Activated T-helper 17 cell treated with anti-CD3 and anti-CD28 coated beads, Interleukin-2, amount 50 U/mL, for 72 hours (primary cell): Measurements from ENCODE around the gene TEKT1. TPM values are rescaled to one million over a fixed set of nuclear protein-coding genes. Genes with fewer than 3 reads are reported as not detected.
"Not testable (repeated sequence)": the region's sequence is repeated elsewhere in the genome, so short reads cannot be mapped to it uniquely, and the experiment has no call there.

Source experiments
- ATAC-seq: fragments of 150-1000 bp; cut with Tn5 transposase; replicated peaks from 2 replicates; pipeline ENCODE4 v1.10.0; 2021; ENCODE audit warnings: mild to moderate bottlenecking, moderate library complexity
- H3K27ac Mint-ChIP-seq: one replicate; pipeline ENCODE4 v1.8.0; 2022; ENCODE audit warnings: mixed read lengths
- H3K27me3 Mint-ChIP-seq: one replicate; pipeline ENCODE4 v1.8.0; 2022; ENCODE audit warnings: mixed read lengths
- H3K36me3 Mint-ChIP-seq: one replicate; pipeline ENCODE4 v1.8.0; 2022; ENCODE audit warnings: low read depth, mild to moderate bottlenecking, mixed read lengths
- H3K4me1 Mint-ChIP-seq: one replicate; pipeline ENCODE4 v1.8.0; 2022; ENCODE audit warnings: mixed read lengths
- H3K4me3 Mint-ChIP-seq: one replicate; pipeline ENCODE4 v1.8.0; 2022; ENCODE audit warnings: mild to moderate bottlenecking, mixed read lengths
- H3K9me3 Mint-ChIP-seq: one replicate; pipeline ENCODE4 v1.8.0; 2022; ENCODE audit warnings: mixed read lengths
- total RNA-seq, 2 donors: library from RNA; stranded (reverse); gene quantifications; one replicate each; pipeline ENCODE4 v1.2.3, GENCODE V29; 2022

TEKT1 gene
- total RNA-seq, 2 donors from 2014 or later = not detected

DNA sequence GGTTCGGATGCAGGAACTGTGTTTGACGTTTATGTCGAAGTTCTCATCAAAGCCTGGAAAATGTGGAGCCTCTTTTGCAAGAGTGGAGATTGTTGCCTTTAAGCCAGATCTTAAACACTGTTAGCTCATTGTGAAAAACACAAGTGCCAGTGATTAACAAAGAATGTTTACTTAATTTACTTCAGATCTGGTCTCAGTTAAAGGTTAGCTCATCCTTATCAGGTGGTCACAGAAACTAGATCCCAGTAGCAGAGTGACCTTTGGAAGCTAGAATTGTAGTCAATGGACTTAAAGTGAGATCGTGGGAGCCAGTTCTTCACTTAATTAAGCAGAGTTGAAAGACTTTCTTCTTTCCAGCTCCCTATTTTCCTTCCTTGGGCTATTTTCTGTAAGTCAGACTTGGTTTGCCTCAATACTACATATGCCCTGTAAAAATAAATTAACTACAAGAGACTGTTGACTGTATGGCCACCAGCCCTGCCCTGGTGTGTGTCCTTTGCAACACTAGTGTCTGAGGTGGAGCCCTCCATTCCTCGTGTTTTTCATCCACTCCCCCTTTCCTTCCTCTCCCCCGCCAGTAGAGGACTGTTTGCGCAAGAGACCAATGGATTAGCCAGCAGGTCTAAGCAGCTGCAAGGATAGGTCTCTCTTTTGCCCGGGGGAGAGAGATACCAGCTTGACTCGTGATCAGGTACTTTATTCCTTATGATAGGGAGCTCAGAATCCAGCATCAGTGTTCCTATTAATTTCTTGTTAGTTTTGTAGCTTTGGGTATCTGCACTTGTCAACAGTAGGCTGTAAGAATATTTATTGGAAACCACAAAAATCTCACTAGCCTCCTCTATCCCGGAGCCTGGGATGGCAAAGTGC is 35.3 kb downstream of the TEKT1 start:
- Mint-ChIP-seq H3K9me3 (no peaks in the 10 kb centered on the region), H3K27ac (no peak overlapping the region), H3K4me1 (no peaks in the 10 kb centered on the region), H3K27me3 (peaks cover 29% of the 10 kb centered on the region), H3K4me3 (no peak overlapping the region), H3K36me3 (no peaks in the 10 kb centered on the region)
- ATAC-seq = no peak

DNA sequence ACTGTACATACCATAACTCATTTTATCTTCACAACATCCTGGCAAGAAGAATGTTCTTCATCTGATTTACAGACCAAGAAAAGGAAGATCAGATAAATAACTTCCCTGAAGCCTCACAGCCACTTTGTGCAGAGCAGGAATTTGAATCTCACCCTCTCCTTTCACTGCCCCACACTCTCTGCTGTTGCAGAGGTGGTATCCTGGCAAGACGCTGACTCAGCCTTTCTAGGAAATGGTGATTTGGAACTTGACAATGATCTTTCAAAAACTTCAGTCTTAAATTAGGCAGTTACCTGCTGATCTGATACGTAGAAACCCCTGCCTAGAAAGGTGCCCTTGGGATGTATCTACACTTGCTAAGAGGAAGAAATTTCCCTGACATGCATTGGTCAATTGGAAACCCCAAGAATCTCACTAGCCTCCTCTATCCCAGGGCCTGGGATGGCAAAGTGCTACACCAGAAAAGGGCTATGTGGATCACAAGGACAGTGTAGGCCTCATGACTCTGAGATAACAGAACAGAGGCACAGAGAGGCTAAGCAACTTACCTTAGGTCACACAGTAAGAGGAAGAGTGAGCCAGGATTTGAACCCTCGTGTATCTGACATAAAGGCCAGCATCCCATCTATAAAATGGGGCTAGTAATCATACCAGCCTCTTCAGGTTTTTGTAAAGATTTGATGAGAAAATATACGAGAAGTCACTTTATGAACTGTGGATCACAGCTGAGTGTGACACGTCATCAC is 37.6 kb downstream of the TEKT1 start:
- Mint-ChIP-seq H3K4me1 (no peaks in the 10 kb centered on the region), H3K27ac (no peak overlapping the region), H3K27me3 (peaks cover 40% of the 10 kb centered on the region), H3K9me3 (no peaks in the 10 kb centered on the region), H3K4me3 (no peak overlapping the region), H3K36me3 (no peaks in the 10 kb centered on the region)
- ATAC-seq = no peak

DNA sequence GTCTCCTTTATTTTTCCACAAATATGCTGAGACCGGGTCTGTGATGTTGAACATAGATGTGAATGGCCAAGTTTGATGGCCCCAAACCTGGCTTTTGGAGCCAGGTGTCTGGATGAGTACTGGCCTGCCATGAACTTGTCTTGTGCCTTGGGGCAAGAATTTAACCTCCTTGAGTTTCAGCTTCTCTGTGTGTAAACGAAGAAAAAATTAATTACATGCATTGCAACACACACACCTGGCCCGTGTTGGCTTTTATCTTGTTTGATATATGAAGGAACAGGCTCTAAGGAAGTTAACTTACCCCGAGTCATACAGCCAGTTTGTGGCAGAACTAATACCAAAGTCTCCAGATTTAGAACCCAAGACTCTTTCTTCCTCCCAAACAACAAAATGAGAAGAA is 42.4 kb downstream of the TEKT1 start:
- peaks cover 4% of the 10 kb centered on the region for H3K9me3 Mint-ChIP-seq
- no peak for ATAC-seq
- no peak overlapping the region for H3K27ac Mint-ChIP-seq
- H3K4me3 Mint-ChIP-seq = no peak overlapping the region
- H3K27me3 Mint-ChIP-seq = peaks cover 54% of the 10 kb centered on the region
- H3K36me3 Mint-ChIP-seq = no peaks in the 10 kb centered on the region
- H3K4me1 Mint-ChIP-seq = peaks cover 4% of the 10 kb centered on the region

DNA sequence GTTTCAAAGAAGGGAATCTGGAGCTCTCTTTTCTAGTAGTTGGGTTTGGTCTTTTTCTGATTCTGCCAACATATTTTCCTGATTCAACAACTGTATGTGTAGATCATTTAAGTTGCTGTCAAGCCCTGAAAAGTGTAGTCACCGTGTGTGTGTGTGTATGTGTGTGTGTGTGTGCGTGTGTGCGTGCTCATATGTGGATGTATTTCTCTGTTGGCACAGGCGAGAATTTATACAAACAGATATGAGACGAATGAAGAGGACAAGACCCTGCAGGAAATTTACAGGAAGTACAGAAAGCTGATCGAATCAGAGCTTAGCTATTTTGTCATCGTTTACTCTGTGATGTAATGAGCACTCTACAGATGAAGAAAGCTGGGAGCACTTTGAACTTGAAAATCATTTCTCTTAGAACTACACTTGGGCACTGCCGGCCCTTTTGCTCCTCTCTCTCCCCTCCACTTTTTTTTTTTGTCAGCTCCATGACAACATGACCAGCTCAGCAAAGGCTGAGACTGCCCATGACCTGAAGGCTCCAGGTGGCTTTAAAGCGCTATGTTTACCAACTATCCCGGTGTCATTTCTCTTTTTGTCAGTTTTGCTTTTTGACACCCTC is 44.3 kb downstream of the TEKT1 start:
- Mint-ChIP-seq H3K4me3 (no peak overlapping the region), H3K4me1 (peaks cover 4% of the 10 kb centered on the region), H3K27ac (no peak overlapping the region), H3K9me3 (peaks cover 20% of the 10 kb centered on the region), H3K36me3 (no peaks in the 10 kb centered on the region), H3K27me3 (peaks cover 59% of the 10 kb centered on the region)
- no peak for ATAC-seq

DNA sequence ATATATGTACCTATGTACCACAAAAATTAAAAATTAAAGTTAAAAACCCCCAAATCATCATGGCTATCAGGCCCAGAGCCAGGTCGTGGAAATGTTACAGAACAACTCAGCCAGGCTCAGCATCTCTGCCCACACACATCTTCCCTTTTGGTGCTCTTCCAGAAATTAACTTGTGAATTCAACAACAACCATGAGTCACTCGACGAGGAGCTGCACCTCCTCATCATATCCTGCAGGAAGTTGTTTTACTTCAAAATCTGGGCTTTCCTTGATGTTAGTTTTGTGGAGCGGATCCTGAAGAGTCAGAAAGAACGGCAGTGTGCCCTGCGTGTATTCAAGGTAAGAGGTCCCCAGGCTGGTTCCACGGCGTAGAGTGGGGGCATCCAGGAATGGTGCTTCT is 44.9 kb downstream of the TEKT1 start:
- Mint-ChIP-seq H3K4me1 (peaks cover 4% of the 10 kb centered on the region), H3K27ac (no peak overlapping the region), H3K27me3 (peaks cover 62% of the 10 kb centered on the region), H3K4me3 (no peak overlapping the region), H3K9me3 (peaks cover 24% of the 10 kb centered on the region), H3K36me3 (no peaks in the 10 kb centered on the region)
- ATAC-seq = no peak

DNA sequence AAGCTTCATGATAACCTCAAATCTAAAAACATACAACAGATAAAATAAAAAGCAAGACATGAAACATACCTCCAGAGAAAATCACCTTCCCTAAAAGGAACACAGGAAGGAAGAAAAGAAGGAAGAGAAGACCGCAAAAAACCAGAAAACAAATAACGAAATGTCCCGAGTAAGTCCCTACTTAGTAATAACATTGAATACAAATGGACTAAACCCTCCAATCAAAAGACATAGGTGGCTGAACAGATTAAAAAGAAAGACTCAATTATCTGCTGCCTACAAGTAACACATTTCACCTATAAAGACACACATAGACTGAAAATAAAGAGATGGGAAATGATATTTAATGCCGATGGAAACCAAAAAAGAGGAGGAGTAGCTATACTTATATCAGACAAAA is 49.3 kb downstream of the TEKT1 start:
- no peak for ATAC-seq
- no peak overlapping the region for H3K27ac Mint-ChIP-seq
- peaks cover 50% of the 10 kb centered on the region for H3K27me3 Mint-ChIP-seq
- H3K4me3 Mint-ChIP-seq = no peak overlapping the region
- H3K36me3 Mint-ChIP-seq = no peaks in the 10 kb centered on the region
- H3K9me3 Mint-ChIP-seq = peaks cover 31% of the 10 kb centered on the region
- peaks cover 4% of the 10 kb centered on the region for H3K4me1 Mint-ChIP-seq

DNA sequence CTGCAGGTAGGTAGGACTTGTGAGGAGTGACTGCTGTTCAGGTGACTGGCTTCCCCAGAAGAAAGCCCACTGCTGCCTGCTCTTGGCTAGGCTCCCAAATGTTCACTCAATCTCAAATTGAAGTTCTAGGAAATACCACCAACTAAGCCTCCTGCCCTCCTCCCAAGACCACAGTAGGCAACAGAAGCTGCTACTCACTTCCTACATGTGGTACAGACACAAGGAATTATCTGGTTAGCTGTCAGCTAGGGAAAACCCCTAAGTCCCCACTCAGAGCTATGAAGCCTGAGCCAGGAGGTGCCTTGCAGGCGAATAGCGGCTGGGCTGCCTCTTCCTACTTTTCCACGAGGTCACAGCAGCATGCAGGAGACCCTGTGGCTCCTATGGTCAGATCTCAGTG is 50.6 kb downstream of the TEKT1 start:
- Mint-ChIP-seq H3K4me3 (no peak overlapping the region), H3K36me3 (no peaks in the 10 kb centered on the region), H3K27ac (no peak overlapping the region), H3K9me3 (peaks cover 31% of the 10 kb centered on the region), H3K27me3 (peaks cover 40% of the 10 kb centered on the region), H3K4me1 (peaks cover 1% of the 10 kb centered on the region)
- ATAC-seq = no peak

DNA sequence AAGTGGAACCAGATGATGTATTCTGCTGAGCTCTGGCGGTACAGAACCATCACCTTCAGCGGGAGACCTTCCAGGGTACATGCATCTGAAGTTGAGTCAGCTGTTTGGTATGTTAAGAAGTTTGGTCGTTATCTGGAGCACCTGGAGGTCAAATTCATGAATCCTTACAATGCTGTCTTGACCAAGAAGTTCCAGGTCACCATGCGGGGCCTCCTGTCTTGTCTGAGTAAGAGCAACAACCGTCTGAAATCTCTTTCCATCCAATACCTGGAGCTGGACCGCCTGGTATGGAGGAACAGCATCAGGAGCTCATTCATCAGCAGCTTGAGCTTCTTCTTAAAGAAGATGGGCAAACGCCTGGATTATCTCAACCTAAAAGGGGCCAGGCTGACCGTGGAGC is 51.5 kb downstream of the TEKT1 start:
- Mint-ChIP-seq H3K27ac (no peak overlapping the region), H3K9me3 (peaks cover 31% of the 10 kb centered on the region), H3K4me3 (no peak overlapping the region), H3K27me3 (peaks cover 38% of the 10 kb centered on the region), H3K36me3 (no peaks in the 10 kb centered on the region), H3K4me1 (no peaks in the 10 kb centered on the region)
- no peak for ATAC-seq

DNA sequence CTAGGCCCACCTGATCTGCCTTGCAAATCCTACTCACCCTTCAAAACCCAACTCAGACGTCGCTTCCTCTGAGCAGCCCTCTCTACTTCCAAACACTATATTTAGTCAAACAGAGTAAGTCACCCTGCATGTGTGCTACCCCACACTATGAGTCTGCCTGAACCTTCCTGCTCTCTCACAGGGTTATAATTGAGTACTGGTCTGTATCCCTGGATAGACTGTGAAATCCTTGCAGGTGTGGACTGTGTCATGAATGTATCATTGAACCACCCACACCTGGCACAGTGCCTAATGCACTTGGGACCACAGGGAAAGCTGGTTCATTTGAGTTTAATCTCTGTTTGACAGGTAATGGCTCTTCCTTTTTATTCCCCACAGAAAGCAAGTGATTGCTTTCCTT is 52.1 kb downstream of the TEKT1 start:
- H3K4me1 Mint-ChIP-seq = no peaks in the 10 kb centered on the region
- no peak overlapping the region for H3K4me3 Mint-ChIP-seq
- peaks cover under 1% of the 10 kb centered on the region for H3K36me3 Mint-ChIP-seq
- peaks cover 40% of the 10 kb centered on the region for H3K27me3 Mint-ChIP-seq
- H3K27ac Mint-ChIP-seq = no peak overlapping the region
- ATAC-seq = no peak
- peaks cover 32% of the 10 kb centered on the region for H3K9me3 Mint-ChIP-seq

DNA sequence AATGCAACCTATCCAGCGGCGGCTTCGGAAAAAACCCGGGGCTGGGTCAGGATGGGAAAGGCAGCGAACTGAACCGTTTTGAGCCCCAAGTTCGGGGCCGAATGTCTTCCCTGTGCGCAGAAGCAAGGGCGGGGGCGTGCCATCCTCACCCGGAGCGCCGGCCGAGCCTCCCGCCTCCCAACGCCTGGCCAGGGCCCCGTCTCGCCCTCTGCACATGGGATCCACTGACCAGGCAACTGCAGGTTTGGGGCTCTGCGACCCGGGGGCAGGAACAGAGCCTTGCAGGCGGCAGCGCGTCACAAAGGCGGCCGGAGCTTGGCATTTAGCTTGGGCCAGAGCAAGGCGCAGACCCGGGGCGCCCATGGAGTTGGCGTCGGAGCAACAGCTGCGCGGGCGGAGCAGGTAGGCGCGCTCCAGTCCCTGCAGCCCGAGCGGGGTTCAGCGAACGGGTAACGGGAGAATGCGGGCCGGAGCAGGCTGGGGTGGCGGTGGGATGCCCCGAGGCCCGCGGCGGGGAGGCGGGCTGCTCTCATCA is 55.6 kb downstream of the TEKT1 start, which contains the start of gene FBXO39:
FBXO39 (plus strand) TSS at position 345 of the 535 bp plus-strand sequence. CDS start 3,654 bp downstream, outside the sequence.
- ATAC-seq = no peak
- Mint-ChIP-seq H3K27me3 (peaks cover 20% of the 10 kb centered on the region), H3K27ac (no peak within 1 kb of the TSS), H3K9me3 (peaks cover 24% of the 10 kb centered on the region), H3K36me3 (peaks cover 36% of the 10 kb centered on the region), H3K4me1 (no peaks in the 10 kb centered on the region), H3K4me3 (no peak within 1 kb of the TSS)

DNA sequence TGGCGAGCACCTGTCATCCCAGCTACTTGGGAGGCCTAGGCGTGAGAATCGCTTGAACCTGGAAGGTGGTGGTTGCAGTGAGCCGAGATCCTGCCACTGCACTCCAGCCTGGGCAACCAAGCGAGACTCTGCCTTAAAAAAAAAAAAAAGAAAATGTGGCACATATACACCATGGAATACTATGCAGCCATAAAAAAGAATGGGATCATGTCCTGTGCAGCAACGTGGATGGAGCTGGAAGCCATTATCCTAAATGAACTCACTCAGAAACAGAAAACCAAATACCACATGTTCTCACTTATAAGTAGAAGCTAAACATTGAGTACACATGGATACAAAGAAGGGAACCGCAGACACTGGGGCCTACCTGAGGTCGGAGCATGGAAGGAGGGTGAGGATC is 56.6 kb downstream of the TEKT1 start:
- not testable (repeated sequence) for H3K27ac Mint-ChIP-seq, ATAC-seq, H3K4me3 Mint-ChIP-seq, H3K4me1 Mint-ChIP-seq
- Mint-ChIP-seq H3K27me3 (peaks cover 20% of the 10 kb centered on the region), H3K9me3 (peaks cover 24% of the 10 kb centered on the region), H3K36me3 (peaks cover 46% of the 10 kb centered on the region)

DNA sequence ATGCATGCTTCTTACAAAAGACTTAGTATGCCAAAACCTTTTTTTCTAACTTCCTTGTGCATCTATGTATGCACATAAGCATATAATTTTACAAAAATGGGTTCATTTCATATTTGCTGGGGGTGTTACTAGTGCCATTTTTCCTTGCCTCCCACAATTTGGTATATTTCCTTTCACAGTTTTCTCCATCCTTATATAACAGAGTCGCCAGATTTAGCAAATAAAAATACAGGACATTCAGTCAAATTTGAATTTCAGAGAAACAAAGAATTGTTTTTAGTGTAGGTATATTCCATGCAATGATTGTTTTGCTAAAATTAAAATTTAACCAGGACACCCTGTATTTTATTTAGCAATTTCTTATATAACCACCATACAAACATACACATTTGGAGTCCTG is 59.5 kb downstream of the TEKT1 start:
- Mint-ChIP-seq H3K9me3 (peaks cover 25% of the 10 kb centered on the region), H3K27ac (no peak overlapping the region), H3K27me3 (peaks cover 4% of the 10 kb centered on the region), H3K4me1 (no peaks in the 10 kb centered on the region), H3K4me3 (no peak overlapping the region), H3K36me3 (peaks cover 75% of the 10 kb centered on the region)
- ATAC-seq = no peak

DNA sequence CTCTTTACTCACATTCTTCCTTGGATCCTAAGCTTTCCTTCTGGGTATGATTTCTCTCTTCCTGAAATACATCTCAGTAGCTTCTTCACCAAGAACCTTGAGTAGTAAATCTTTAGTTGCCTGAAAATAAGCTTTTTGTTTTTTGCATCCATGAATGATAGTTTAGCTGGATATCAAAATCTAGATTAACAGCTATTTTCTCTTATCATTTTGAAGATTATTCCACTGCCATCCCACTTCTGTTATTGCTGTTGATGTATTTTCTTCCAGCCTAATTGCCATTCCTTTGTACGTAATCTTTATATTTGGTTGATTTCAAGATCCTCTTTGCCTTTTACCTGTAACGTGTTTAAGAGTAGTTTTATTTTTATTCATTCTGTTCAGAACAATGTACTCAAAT is 63.1 kb downstream of the TEKT1 start:
- no peak overlapping the region for H3K4me3 Mint-ChIP-seq
- no peaks in the 10 kb centered on the region for H3K27me3 Mint-ChIP-seq
- H3K36me3 Mint-ChIP-seq = peaks cover 100% of the 10 kb centered on the region
- H3K27ac Mint-ChIP-seq = no peak overlapping the region
- H3K4me1 Mint-ChIP-seq = peaks cover 7% of the 10 kb centered on the region
- ATAC-seq = no peak
- peaks cover 27% of the 10 kb centered on the region for H3K9me3 Mint-ChIP-seq

DNA sequence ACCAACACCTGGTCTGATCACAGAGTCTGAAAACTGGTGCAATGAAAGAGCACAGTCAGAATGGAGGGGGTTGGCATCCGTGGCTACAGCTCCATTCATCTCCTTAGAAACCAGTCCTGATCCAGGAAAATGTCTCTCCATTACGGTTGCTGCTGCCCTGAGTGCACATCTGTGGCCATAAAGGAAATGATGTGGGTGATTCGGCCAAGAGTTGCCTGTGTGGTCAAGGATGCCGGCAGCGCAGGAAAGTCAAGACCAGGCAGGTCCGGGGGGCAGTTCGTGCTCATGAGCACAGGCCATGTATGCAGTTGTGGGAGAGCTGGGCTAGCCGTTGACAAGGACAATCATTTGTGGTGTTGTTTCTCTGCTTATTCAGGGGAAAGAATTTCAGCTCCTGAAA is 69.8 kb downstream of the TEKT1 start:
- Mint-ChIP-seq H3K27ac (no peak overlapping the region), H3K9me3 (peaks cover 11% of the 10 kb centered on the region), H3K27me3 (no peaks in the 10 kb centered on the region), H3K4me1 (peaks cover 21% of the 10 kb centered on the region), H3K36me3 (peaks cover 80% of the 10 kb centered on the region), H3K4me3 (no peak overlapping the region)
- ATAC-seq = no peak
